Suppressor macrophage treated with lipopolysaccharide for 4 hours (primary cell): Measurements from ENCODE around the gene LRCH1.
"Not testable (repeated sequence)": the region's sequence is repeated elsewhere in the genome, so short reads cannot be mapped to it uniquely, and the experiment has no call there.

Experiments
- DNase-seq: peaks from one replicate; pipeline ENCODE4 v3.0.0-alpha.2; 2020

LRCH1 gene

GRCh38 chr13:46721054-46721453 is 168.1 kb downstream of the LRCH1 start:
- peak; percentile 46 for DNase-seq

DNA sequence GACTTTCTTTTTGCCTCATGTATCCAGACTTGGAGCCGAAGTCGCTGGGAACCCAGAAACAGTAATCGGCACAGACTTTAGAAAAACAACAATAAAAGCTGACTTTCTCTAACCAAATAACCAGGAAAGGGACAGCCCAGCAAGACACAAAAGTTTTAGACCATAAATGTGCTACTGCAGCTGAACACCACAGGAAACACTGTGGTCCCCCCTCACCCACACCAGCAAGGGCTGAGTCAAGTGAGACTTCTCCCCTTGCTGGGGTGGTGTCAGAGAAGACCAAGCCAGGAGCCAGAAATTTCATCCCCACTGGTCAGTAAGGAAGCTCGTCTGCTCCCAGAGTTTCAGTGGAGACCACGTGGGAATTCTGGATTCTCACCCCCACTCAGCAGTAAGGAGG is 173.4 kb downstream of the LRCH1 start:
- no peak for DNase-seq

DNA sequence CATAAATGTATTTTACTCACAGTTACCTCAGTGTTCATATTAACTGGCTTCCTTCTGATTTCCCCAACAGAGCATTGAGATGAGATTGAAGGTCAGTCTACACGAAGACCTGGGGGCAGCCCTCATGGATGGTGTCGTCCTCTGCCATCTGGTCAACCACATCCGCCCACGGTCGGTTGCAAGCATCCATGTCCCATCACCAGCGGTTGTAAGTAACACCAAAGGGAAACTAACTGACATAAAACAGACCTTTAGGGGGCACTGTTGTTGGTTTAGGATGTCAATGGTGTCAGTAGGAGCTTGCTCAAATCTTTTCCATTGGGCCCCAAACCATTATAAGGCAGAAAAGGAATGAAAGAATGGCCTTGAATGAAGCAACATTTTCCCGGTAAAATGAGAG is 175.8 kb downstream of the LRCH1 start:
- peak; percentile 27 for DNase-seq

DNA sequence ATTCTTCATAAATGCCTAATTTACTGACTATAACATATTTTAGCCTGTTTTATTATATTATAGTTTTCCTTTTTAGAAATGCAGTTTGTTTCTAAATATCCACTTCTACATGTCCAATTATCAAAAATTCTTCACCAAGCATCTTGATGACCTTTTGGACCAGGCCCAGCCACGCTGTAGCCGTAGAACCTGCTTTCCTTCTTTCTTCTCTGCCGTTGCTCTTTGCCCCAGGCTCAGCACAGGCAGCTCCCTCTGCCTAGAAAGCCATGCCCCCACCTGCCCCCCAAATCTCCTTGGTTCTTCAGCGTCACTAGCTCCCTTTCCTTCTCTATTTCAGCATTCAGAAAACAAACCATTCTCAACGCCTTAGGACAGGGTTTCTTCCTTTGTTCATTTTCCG is 178.6 kb downstream of the LRCH1 start:
- DNase-seq, result no peak

DNA sequence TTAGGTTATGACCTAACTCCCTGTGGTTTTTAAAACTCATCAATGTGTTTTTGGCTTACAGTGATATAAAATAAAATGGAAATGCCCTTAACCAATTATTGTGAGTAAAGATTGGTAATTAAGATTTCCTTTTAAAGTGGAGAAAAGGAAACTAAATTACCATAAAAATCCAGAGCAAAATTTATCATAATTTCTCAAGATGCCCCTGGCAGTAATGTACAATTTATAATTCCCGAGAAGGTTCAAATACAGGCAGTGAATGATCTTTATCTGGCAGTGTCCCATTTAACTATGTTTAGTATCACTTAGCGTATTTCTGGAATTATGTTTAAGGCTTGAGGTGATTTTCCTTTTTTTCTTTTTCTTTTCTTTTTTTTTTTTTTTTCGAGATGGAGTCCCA is 182.5 kb downstream of the LRCH1 start:
- no peak for DNase-seq

GRCh38 chr13:46736541-46737310 is 183.8 kb downstream of the LRCH1 start:
- DNase-seq, result no peak

DNA sequence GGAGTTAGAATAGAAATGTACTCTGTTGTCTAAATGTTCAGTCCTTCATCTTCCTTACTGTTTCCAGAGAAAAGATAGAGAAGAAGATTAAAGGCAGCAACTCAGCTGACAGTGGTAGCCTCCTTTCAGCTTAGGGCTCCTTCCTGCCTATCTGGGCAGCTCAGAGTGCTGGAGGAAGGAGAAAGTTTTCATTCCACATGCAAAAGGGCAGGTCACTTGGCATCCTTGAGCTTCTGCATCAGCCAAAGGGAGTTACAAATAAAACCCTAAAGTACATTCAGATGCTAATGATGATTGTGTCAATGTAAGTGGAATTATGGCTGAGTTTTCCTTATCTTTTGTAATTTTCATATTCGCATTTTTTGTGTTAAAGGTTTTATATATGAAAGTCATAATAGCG is 185.1 kb downstream of the LRCH1 start:
- no peak for DNase-seq

DNA sequence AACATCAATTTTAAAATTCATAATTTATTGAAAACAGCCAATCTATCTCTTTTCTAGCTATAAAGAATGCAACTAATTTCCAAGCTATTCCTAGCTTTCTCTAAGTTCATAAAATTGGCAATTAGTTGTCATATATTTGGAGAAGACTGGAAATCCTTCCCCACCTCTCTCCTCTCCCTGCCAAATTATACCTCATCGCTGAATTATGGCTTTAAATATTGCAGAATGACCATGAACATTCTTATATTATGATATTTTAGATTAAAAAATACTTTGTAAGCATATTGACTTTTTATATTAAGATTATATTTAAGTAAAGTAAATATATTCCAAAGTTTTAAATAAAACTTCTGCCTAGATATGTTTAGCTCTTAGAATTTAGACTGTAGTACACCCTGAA is 185.8 kb downstream of the LRCH1 start:
- DNase-seq, result no peak

GRCh38 chr13:46739447-46740098 is 186.6 kb downstream of the LRCH1 start:
- DNase-seq, result no peak

DNA sequence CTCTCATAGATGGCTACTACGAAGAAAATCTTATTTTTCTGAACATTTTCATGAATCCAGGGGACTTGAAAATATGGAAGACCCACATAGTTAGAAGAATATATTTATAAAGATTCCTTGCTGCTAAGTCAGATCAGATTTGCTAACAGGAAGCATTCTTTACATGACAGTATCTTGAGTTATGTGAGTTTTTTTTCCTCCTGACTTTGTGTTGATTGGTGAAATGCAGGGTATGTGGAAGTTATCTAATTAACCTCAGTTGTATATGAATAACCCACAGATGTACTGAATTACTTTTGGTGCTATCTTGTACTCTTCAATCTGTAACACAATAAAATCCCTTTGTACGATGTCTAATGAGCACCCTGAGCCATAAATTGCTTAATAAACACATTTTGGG is 190.2 kb downstream of the LRCH1 start:
- DNase-seq, result no peak

- no peak for DNase-seq
Observed at GRCh38 chr13:46745062-46745461, 192.1 kb downstream of the LRCH1 start.

- no peak for DNase-seq
Observed at GRCh38 chr13:46745706-46746105, 192.7 kb downstream of the LRCH1 start.

GRCh38 chr13:46747031-46747820 is 194.3 kb downstream of the LRCH1 start:
- DNase-seq, result no peak

- DNase-seq, result no peak
Observed at GRCh38 chr13:46748300-46748699, 195.3 kb downstream of the LRCH1 start.

- DNase-seq, result no peak
Observed at GRCh38 chr13:46749951-46750350, 197.0 kb downstream of the LRCH1 start.

- peak; percentile 71 for DNase-seq
Observed at GRCh38 chr13:46751811-46752635, 199.1 kb downstream of the LRCH1 start.

- no peak for DNase-seq
Observed at GRCh38 chr13:46753137-46753536, 200.2 kb downstream of the LRCH1 start.

DNA sequence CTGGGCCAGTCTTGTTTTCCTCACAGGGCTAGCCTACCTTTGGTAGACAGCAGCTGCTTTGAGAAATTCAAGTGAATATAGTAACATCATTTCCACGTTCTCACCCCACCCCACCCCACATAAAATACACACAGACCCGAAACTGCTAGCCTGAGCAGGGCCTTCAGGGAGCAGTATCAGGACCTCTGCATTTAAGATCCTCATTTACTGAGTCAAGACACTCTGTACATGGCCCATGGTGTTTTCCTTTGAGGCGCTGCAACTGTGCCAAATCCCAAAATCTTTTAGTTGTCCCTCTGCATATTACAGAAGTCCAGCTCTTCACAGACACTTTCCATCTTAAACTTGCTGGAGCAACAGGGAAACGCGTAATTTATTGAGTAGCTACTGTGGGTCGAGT is 200.9 kb downstream of the LRCH1 start:
- no peak for DNase-seq

DNA sequence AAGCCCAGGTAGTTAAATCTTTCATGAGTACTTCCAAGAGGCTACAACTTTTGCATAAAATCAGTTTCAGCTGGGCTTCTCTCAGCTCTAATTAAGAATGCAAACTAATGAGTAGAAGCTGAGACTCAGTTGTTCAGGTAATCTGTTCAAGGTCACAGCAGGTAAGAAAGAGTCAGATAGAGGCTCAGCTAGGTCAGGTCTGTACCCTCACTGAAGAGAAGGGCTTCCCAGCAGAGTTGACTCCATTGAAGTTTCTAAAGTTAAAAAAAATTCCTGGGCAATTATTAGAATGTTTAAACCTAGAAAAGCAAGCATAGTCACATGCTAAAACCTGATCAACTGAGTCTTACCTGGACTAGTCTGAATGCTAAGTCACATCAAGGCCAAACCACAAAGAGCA is 201.8 kb downstream of the LRCH1 start:
- no peak for DNase-seq

- not testable (repeated sequence) for DNase-seq
Observed at GRCh38 chr13:46755508-46755907, 202.5 kb downstream of the LRCH1 start.

- DNase-seq, result peak; percentile 58
Observed at GRCh38 chr13:46756977-46757376, 204.0 kb downstream of the LRCH1 start.

- DNase-seq, result no peak
Observed at GRCh38 chr13:46757640-46758039, 204.7 kb downstream of the LRCH1 start.

- DNase-seq, result peak; percentile 54
Observed at GRCh38 chr13:46759846-46760245, 206.9 kb downstream of the LRCH1 start.
